Astrocyte of the cerebellum (primary cell): ENCODE results near the gene TSPAN3.

Experiments used
- DNase-seq: peaks from one replicate; pipeline ENCODE4 v3.0.0-alpha.2; 2011; ENCODE audit warnings: low read depth
- H3K4me3 ChIP-seq: 2 replicates; pipeline ENCODE4 v1.5.1; 2011; ENCODE audit warnings: mild to moderate bottlenecking, low read depth, low read length, moderate library complexity
- in situ Hi-C: cut with HindIII; loops from 2 replicates; pipeline ENCODE4 v1.10.0; 2017; ENCODE audit warnings: low sequenced_read_pairs
- TF ChIP-seq, protein P1 (sequence below): IDR thresholded peaks from 2 replicates; pipeline ENCODE4 v1.5.1; 2012; ENCODE audit warnings: low read length, low read depth, moderate library complexity, mild to moderate bottlenecking; ENCODE audit errors: missing control alignments

The TSPAN3 gene

DNA sequence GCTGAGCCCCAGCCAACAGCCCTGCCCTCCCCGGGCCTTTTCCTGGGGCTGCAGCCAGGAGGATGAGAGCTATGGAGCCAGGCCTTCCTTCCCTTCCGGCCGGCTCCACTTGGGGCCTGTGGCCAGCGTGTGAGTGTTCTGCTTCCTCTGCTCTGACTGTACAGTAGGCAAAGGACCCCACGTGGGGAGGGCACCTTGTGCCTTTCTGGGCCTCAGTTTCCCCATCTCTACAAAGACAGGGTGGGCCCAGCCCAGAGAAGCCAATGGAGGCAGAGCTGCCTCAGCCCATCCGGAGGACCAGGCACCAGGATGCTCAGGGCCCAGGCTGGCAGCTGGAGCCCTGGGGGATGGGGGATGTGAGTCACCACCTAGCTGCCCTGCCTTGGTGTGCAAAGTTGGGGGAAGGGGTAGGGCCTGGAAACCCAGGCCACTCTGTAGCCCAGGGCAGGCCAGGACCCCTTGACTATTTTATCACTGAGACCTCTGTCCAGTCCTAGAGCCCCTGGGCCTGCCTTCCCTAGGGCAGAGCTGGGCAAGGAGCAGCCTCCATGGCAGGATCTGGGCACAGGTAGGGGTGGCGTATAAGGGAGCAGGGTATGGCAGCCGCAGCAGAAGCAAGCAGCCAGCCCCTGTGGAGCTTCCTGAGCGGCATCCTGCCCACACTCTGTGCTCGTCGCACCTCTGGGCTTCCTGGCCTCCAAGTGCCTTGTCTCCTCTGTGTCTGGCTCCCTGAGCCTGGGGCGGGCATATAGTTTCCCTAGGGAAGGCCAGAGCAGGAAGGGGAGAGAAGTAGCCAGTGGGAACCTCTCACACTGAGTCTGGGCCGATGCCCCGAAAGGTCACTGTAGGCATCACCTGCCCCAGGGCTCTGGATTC, 74.1 kb downstream of the TSPAN3 start:
- TF ChIP-seq, protein P1, sequence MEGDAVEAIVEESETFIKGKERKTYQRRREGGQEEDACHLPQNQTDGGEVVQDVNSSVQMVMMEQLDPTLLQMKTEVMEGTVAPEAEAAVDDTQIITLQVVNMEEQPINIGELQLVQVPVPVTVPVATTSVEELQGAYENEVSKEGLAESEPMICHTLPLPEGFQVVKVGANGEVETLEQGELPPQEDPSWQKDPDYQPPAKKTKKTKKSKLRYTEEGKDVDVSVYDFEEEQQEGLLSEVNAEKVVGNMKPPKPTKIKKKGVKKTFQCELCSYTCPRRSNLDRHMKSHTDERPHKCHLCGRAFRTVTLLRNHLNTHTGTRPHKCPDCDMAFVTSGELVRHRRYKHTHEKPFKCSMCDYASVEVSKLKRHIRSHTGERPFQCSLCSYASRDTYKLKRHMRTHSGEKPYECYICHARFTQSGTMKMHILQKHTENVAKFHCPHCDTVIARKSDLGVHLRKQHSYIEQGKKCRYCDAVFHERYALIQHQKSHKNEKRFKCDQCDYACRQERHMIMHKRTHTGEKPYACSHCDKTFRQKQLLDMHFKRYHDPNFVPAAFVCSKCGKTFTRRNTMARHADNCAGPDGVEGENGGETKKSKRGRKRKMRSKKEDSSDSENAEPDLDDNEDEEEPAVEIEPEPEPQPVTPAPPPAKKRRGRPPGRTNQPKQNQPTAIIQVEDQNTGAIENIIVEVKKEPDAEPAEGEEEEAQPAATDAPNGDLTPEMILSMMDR, result no peak
- in situ Hi-C loops, result no loop called here
- H3K4me3 ChIP-seq, result no peak overlapping the region
- no peak for DNase-seq

DNA sequence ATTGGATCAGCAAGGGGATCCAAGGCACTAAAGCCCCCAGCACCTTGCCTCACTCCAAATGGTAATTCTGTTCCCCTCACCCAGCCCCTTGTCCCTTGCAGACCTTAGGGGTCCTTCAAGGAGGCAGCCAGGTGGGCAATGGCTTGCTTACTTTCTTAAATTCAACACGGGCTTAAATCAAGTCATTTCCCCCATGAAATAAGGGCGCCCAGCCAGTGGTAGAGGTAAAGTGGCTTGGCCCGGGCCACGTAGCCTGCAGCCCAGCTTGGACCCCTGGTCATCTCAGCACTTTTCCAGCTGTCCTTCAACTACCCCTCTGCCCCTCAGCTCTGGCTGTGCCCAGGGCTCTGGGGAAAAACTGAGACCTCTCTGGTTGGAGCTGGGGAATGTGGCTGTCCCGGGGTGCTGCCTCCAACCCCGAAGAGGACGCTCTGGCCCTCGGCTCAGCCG, 74.8 kb downstream of the TSPAN3 start:
- TF ChIP-seq, protein P1, result no peak
- no peak for DNase-seq
- in situ Hi-C loops, result no loop called here
- no peak overlapping the region for H3K4me3 ChIP-seq

DNA sequence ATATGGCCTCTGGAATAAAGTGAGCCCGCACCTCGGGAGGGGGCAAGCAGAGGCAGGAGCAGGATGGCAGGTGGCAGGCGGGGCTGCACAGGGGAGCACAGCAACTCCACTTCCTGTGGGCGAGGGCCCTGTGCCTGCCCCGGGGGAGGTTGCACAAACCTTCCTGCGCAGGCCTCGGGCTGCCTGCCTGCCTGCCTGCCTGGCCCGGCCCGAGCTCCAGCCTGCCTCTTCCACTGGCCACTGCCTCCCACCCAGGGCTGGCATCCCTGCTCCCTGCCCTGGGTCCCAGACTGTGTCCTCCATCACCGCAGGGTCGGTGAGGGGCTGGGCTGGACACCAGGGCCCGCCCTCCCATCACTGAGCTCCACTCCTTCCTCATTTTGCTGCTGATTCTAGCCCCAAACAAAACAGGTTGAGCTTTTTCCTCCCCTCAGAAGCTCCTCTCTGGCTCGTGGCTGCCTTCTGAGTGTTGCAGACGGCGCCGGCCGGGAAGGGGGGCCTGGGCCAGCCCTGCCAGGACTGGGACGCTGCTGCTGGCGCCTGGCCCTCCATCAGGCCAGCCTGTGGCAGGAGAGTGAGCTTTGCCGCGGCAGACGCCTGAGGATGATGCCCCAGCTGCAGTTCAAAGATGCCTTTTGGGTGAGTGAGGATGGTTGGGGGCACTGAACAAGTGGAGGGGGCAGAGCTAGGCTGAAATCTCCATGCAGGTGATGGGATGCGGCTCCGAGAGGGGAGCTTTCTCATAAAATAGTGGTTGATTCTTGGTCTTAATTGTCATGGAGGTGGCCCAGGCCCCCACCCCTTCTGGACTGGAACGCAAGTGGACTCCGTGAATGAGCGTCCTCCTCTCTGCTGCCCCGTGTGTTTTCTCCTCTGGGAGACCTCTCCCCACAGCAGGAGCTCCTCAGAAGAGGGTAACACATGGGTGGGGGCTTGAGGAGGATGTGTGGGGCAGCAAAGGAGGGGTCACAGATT, 75.7 kb downstream of the TSPAN3 start, which contains the start of gene PSTPIP1:
TSS of gene PSTPIP1 (plus strand) at position 156 of the 975 bp plus-strand sequence. CDS start at position 604, 448 bp downstream.
- DNase-seq, result no peak
- in situ Hi-C loops, result loop anchor here (5.0 kb wide), 1 partner anchor 43 kb away; no protein-coding TSS in a partner anchor
- TF ChIP-seq, protein P1, result no peak
- no peak within 1 kb of the TSS for H3K4me3 ChIP-seq

DNA sequence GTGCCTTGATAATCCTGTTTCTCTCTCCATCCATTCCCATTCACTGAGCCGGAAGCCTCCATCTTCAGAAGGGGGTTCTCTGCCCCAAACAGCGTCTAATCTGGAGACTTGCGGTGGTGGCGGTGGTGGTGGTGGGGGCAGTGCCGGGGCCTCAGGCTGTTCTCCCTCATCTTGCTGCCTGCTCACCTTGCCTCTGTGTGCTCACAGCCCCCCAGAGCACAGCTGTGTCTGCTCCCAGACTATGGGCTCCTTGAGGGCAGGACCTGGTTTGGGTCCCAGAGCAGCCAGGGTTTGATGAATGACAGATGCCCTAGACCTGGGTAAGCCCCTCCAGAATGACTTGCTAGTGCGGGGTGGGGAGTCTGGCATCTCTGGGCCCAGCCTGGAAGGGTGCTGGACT, 76.4 kb downstream of the TSPAN3 start:
- in situ Hi-C loops, result loop anchor here (5.0 kb wide), 1 partner anchor 42 kb away; no protein-coding TSS in a partner anchor
- no peak for DNase-seq
- TF ChIP-seq, protein P1, result no peak
- H3K4me3 ChIP-seq, result no peak overlapping the region

DNA sequence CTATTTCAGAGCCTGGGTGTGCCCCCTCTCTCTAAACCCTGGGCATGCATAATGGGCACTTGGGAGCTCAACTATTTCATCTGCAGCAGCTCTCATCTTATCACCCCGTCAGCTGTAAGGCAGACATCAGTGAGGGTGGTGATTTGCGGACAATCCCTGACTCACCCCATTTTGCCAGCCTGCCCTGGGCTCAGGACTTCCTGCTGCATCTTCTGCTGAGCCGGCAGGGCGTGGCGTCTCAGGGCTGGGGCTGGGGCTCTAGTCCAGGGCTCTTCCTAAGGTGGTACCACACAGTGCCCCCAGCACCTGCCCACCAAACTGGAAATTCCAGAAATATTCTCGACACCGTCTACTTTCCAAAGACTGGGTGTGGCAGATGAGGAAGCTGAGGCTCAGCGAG, 76.9 kb downstream of the TSPAN3 start:
- DNase-seq, result no peak
- TF ChIP-seq, protein P1, result no peak
- in situ Hi-C loops, result loop anchor here (5.0 kb wide), 1 partner anchor 42 kb away; no protein-coding TSS in a partner anchor
- no peak overlapping the region for H3K4me3 ChIP-seq

DNA sequence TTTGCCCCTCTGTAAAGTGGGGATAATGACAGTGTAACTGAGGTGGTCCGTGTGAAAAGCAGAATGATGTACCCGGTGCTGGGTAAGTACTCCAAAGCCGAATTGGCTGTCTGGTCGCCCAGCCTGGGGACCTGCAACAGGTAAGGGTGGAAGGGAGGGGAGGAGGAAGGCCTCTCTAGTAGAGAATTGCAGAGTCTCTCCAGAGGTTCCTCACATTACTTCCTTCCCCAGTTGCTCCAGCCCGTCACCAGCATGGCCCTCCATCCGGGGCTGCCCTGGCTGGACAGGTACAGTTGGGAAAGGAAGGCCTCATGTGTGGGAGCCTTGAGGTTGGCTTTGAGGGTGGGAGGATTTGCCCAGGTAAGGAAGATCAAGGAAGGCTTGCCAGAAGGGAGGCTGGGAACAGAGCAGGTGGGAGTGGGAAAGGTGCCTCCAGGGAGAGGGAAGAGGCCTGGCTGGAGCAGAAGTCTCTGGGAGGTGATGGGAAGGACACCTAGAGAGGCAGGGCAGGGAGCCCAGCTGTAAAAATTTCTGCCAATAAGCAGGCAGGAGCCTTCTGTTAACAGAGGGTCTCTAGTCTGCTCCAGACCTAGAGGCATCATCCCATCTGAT, 77.7 kb downstream of the TSPAN3 start:
- DNase-seq, result no peak
- H3K4me3 ChIP-seq, result no peak overlapping the region
- in situ Hi-C loops, result loop anchor here (5.0 kb wide), 1 partner anchor 41 kb away; no protein-coding TSS in a partner anchor
- TF ChIP-seq, protein P1, result no peak
